ENCODE data around the gene IGF1R. TPM values are rescaled to one million over a fixed set of nuclear protein-coding genes. Genes with fewer than 3 reads are reported as not detected.

The IGF1R gene
- total RNA-seq, 4 donors from 2014 or later, result 31.6 to 87.8 (median 60.0) TPM

GRCh38 chr15:99006904-99007495 is 358.7 kb downstream of the IGF1R start:
- H3K36me3 ChIP-seq, result no peaks in the 10 kb centered on the region
- no peak for TF ChIP-seq CTCF (IDR thresholded peaks at IDR 0.05)
- no peak for TF ChIP-seq POLR2A (IDR thresholded peaks at IDR 0.05)
- TF ChIP-seq POLR2AphosphoS5 (IDR thresholded peaks at IDR 0.05), result no peak
- TF ChIP-seq EP300 (IDR thresholded peaks at IDR 0.05), result no peak
- WGBS, 2 donors (ENCODE audit: low coverage in 1 of 2), result 91 to 98% methylated on average over 13 of the region's 17 CpGs
- H3K4me3 ChIP-seq, result no peak overlapping the region
- no peaks in the 10 kb centered on the region for H3K9me3 ChIP-seq
- H3K4me1 ChIP-seq, result no peaks in the 10 kb centered on the region
- no peak overlapping the region for H3K27ac ChIP-seq
- no peaks in the 10 kb centered on the region for H3K27me3 ChIP-seq
- no peak for ATAC-seq

- H3K27ac ChIP-seq, result no peak overlapping the region
- no peak for TF ChIP-seq CTCF (IDR thresholded peaks at IDR 0.05)
- TF ChIP-seq EP300 (IDR thresholded peaks at IDR 0.05), result no peak
- no peak for TF ChIP-seq POLR2AphosphoS5 (IDR thresholded peaks at IDR 0.05)
- no peak for TF ChIP-seq POLR2A (IDR thresholded peaks at IDR 0.05)
- peaks cover 0 to 8% (median 0%) of the 10 kb centered on the region in 3 donors for H3K4me1 ChIP-seq
- H3K36me3 ChIP-seq, result no peaks in the 10 kb centered on the region
- no peaks in the 10 kb centered on the region for H3K27me3 ChIP-seq
- ATAC-seq, result no peak
- H3K9me3 ChIP-seq, result no peaks in the 10 kb centered on the region
- WGBS, 2 donors (ENCODE audit: low coverage in 1 of 2), result 43 to 58% methylated on average over 8 of the region's 8 CpGs
- H3K4me3 ChIP-seq, result no peak overlapping the region
Measured at GRCh38 chr15:99009741-99010330, 361.5 kb downstream of the IGF1R start.

- 78 to 80% methylated on average over 1 to 2 of the region's 2 CpGs for WGBS, 2 donors (ENCODE audit: low coverage in 1 of 2)
- Histone ChIP-seq H3K27ac (no peak overlapping the region), H3K4me3 (no peak overlapping the region), H3K36me3 (no peaks in the 10 kb centered on the region), H3K9me3 (no peaks in the 10 kb centered on the region), H3K27me3 (no peaks in the 10 kb centered on the region), H3K4me1 (peaks cover 0 to 17% (median 0%) of the 10 kb centered on the region in 3 donors)
- TF ChIP-seq EP300 (IDR thresholded peaks at IDR 0.05) (no peak), POLR2A (IDR thresholded peaks at IDR 0.05) (no peak), CTCF (IDR thresholded peaks at IDR 0.05) (no peak), POLR2AphosphoS5 (IDR thresholded peaks at IDR 0.05) (no peak)
- no peak for ATAC-seq
Measured at GRCh38 chr15:99010768-99011167, 362.4 kb downstream of the IGF1R start.

Small RNA genes within 50 kb of the gene (small RNA-seq; reads per million reads assigned to genes)
- gene MIR4714, result 0 to 0.09 (median 0) reads per million in 4 donors
